Ramos (cell line): ENCODE results near the gene REXO2.

ENCODE experiments used
- in situ Hi-C: fragments of 300-500 bp; cut with MboI; formaldehyde crosslinking; loops from one replicate; pipeline ENCODE4 v1.14.3; 2022; ENCODE audit warnings: low sequenced_read_pairs; ENCODE audit not compliant: unreplicated experiment

Gene REXO2

GRCh38 chr11:114439229-114440120, at the start of gene REXO2:
Gene REXO2 (plus strand): TSS chr11:114439467. CDS start chr11:114439529, 62 bp downstream.
- in situ Hi-C loops, result no loop called here

DNA sequence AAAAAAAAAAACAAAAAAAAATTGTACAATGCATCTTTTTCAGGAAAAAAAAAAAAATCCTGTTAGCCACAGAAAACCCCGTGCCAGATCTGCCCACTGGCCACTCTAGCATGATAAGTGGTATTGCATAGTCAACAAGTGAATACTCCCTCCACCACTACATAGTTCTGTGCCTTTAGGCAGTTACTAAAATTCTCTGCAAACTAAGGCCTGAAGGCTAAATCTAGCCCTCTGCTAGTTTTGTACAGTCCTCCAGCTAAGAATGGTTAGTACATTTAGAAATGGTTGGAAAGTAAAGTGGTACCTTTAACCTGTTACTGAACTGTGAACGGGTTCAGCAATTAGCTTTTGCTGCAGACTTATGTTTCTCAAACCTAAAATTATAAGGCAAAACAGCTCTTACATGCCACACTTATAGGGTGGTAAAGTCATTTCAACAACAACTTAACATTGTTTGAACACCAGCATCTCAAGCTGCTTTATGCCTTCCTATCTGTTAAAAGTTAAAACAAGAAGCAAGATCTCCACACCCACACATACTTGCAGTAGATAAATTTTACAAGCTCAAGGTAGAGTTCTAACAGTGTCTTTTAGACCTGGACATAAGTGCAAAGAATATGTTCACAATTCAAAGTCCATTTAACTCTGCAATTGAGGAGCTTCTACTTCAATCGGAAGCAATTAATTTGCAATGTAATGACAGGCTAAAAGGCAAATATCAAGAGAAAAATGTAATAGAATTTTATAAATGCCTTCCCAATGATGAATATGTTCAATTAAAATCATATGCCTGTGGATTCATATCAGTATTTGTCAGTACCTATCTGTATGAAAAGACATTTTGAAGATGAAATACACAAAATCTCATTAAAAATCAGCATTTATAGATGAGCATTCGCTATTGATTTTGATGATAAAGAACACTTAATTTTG, 46.3 kb upstream of the REXO2 start:
- in situ Hi-C loops, result no loop called here

DNA sequence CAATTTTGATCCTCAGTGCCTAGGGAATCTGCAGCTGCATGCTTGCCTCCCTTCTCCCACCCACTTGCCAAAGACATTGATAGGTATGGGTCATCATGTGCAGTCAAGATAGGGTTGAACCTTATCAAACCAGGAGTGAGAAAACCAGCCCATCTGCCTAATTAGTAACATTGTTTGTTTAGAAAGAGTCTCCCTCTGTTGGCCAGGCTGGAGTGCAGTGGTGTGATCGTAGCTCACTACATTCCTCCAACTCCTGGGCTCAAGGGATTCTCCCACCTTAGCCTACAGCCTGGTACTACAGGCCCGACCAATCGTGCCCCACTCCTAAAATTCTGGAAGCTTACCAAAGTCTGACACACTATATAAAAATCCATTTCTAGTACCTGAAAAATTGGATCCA, 43.5 kb upstream of the REXO2 start:
- in situ Hi-C loops, result no loop called here

GRCh38 chr11:114396916-114397315, 42.4 kb upstream of the REXO2 start:
- in situ Hi-C loops, result no loop called here

GRCh38 chr11:114397349-114397982, 41.8 kb upstream of the REXO2 start:
- in situ Hi-C loops, result no loop called here

- in situ Hi-C loops, result no loop called here
Measured at GRCh38 chr11:114398303-114398920, 40.9 kb upstream of the REXO2 start.

DNA sequence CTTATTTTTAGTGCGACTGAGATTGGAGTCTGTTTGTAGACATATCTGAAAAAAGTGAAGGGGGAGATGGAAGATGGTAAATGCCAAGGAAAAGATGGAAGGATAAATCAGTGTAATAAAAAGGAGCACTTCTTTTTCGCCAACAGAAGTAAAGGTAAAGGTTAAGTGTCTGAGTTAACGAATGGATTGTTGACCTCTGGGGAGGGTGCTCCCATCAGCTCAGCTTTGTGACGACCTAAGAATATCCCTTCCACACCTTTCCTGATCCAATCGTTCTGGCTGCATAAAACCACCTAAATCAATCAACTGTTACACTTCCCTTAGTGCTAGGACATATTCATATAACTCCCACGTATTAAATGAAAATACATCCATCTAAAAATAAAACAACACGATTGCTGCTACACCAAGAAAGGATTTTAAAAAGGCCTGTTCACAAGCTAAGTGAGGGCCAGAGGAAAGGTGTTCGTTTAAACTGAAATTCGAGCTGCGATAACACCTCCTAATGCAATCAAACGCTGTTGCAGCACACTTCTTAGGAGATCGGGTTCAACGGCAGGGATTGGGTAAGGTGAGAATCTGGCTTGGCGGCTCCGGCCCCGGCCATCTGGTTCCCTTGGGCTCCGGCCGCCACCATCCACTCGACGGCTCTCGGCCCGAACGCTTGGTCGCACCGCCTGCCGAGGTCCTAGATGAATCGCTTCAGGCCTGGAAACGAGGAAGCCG, 39.6 kb upstream of the REXO2 start:
- in situ Hi-C loops, result no loop called here

DNA sequence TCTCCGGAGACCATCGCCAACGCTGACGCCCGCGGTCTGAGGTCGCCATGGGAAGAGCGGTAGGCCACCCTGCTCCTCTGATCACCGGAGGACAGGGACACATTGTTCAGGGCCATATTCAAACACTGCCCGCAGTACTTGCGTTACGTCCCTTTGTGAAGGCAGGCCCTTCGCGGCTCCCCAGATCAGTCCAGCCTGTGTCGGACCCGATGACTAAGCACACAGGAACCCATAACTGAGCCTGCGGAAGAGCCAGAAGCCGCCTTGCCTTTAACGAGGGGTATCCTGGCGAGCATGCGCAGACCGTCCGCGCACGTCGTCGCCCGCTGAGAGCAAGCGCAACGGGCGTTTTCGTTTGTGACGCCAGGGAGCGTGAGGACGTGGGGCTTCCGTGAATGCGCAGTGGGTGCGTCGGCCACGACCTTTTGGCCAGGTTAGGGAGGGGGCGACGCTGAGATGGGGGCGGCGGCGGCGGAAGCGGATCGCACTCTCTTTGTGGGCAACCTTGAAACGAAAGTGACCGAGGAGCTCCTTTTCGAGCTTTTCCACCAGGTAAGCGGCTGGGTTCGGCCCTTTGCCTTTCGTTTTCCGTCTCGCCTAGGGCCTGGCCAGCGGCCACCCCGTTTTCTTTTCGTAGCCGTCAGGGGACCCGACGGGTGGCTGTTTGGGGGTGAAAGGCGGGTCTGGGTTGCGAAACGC, 38.9 kb upstream of the REXO2 start, which contains the start of the genes C11orf71 and RBM7:
TSS of gene C11orf71 (minus strand) at position 296 of the 699 bp plus-strand sequence. CDS start at position 116, 180 bp downstream.
TSS of gene RBM7 (plus strand) at position 451 of the 699 bp plus-strand sequence. CDS start at position 457, 6 bp downstream.
- in situ Hi-C loops, result no loop called here

GRCh38 chr11:114400915-114401223, 38.4 kb upstream of the REXO2 start:
- in situ Hi-C loops, result no loop called here

GRCh38 chr11:114401311-114401710, 38.0 kb upstream of the REXO2 start:
- in situ Hi-C loops, result no loop called here

- in situ Hi-C loops, result no loop called here
Measured at GRCh38 chr11:114412946-114413345, 26.3 kb upstream of the REXO2 start.

- in situ Hi-C loops, result no loop called here
Measured at GRCh38 chr11:114413958-114414357, 25.3 kb upstream of the REXO2 start.

- in situ Hi-C loops, result no loop called here
Measured at GRCh38 chr11:114416441-114416961, 22.8 kb upstream of the REXO2 start.

DNA sequence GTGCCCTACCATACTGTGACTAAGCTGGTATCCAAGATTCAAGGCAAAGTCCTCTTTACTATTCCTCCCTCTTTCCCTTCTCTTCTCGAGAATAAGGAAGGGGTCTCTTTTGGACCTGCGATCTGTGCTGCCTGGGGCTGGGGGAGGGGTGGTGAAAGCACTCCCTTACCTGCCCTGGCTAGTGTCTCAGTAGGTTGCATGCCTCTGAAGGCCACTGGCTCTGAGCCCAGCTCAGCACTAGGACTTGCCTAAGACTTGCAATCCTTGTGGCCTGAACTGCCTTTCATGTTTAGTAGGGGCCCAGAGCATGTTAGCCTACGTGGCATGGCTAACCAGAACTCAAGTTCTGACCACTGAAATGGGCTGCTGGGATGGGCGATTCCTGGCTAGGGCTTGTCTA, 13.0 kb upstream of the REXO2 start:
- in situ Hi-C loops, result no loop called here

- in situ Hi-C loops, result no loop called here
Measured at GRCh38 chr11:114430290-114430689, 9.0 kb upstream of the REXO2 start.

DNA sequence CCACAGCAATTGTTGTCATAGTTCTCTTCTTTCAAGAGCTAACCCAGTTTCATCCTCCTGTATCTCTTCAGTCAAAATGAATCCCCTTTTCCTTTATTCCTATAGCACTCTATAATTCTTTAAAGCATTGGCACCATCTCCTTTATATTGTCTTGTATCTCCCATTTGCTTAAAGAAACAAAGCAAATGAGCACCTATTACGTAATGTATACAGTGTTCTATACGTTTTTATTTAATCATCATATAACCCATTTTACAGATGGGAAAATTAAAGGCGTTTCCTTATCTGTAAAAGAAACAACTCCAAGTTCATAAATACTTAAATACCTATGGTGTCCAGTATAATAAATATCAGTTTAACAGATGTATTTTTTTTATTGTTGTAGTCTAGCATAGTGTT, 6.4 kb upstream of the REXO2 start:
- in situ Hi-C loops, result no loop called here

DNA sequence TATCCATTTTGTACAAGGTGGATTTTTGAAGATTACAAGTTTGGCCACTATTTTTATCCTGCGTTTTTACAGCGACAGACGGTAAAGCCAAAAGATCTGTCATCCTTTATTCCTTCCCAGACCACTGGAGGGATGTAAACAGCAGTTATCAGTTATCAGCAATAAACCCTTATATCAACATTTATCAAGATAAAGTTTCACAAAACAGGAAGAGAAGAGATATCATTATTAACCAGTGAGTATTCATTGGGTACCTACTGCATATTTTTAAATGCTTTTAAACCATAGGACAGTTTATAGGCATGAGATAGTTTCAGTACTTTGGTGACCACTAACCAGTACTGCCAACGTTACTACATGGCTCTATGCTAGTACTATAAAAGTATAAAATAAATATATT, 5.9 kb upstream of the REXO2 start:
- in situ Hi-C loops, result no loop called here

- in situ Hi-C loops, result no loop called here
Measured at GRCh38 chr11:114438303-114438702, 964 bp upstream of the REXO2 start.
